GM10248 (cell line): Measurements from ENCODE around the gene RASSF5.

ENCODE experiments used
- CTCF ChIA-PET: fragments of 300-600 bp; sonication (Branson Sonifier 250); formaldehyde crosslinking; extraction: SDS; loops from one replicate; lab custom pipeline; 2021; ENCODE audit warnings: antibody characterized with exemption; lab: Yijun Ruan, JAX
- POLR2A ChIA-PET: fragments of 350-650 bp; sonication (Branson Sonifier 250); formaldehyde crosslinking; extraction: SDS; loops from one replicate; lab custom pipeline; 2020; ENCODE audit warnings: antibody characterized with exemption; lab: Yijun Ruan, JAX
- DNase-seq: peaks from one replicate; pipeline ENCODE4 v3.0.0; 2012; ENCODE audit errors: extremely low spot score
- CTCF ChIP-seq: IDR thresholded peaks from 2 replicates; pipeline ENCODE4 v1.5.1; 2012; ENCODE audit warnings: mild to moderate bottlenecking, low read depth; ENCODE audit errors: extremely low read depth, missing control alignments, control extremely low read depth

The RASSF5 gene

GRCh38 chr1:206547104-206547503, 39.8 kb downstream of the RASSF5 start:
- ChIA-PET CTCF (interaction anchor here (1.0 to 10.0 kb wide), 6 partner anchors 12 to 77 kb away, joined by 3 to 290 read pairs (median 41); partner anchors contain the start of gene IKBKE), POLR2A (no interaction called here)
- no peak for TF ChIP-seq CTCF
- DNase-seq = no peak

- CTCF ChIA-PET = interaction anchor here (0.8 to 21.1 kb wide), 10 partner anchors 8 to 71 kb away, joined by 3 to 290 read pairs (median 5); partner anchors contain the start of gene RASSF5
- POLR2A ChIA-PET = no interaction called here
- no peak for DNase-seq
- TF ChIP-seq CTCF = no peak
Observed at GRCh38 chr1:206550446-206550845, 43.1 kb downstream of the RASSF5 start.

- CTCF ChIA-PET = interaction anchor here (0.8 to 21.1 kb wide), 18 partner anchors 9 to 80 kb away, joined by 3 to 290 read pairs (median 4); partner anchors contain the start of genes EIF2D and RASSF5
- DNase-seq = no peak
- TF ChIP-seq CTCF = no peak
- POLR2A ChIA-PET = no interaction called here
Observed at GRCh38 chr1:206551296-206551985, 44.1 kb downstream of the RASSF5 start.

DNA sequence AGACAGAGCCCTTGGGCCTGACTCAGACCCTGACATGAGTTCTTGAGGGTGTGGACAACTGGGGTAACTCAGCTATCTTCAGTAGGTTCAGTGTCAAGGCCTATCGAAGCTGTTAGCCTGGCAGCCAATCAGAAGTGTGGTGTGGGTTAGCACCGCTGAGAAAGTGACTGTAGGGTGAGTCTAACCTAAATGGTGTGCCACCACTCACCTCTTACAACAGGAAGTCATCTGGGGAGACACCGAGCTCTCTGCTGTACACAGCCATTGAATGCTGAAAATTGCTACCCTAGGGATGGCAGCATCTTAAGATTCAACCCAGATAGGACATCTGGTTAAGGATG, 44.6 kb downstream of the RASSF5 start:
- no peak for DNase-seq
- POLR2A ChIA-PET = no interaction called here
- CTCF ChIA-PET = interaction anchor here (0.8 to 21.1 kb wide), 11 partner anchors 9 to 79 kb away, joined by 3 to 290 read pairs (median 4); partner anchors contain the start of gene EIF2D
- no peak for TF ChIP-seq CTCF

DNA sequence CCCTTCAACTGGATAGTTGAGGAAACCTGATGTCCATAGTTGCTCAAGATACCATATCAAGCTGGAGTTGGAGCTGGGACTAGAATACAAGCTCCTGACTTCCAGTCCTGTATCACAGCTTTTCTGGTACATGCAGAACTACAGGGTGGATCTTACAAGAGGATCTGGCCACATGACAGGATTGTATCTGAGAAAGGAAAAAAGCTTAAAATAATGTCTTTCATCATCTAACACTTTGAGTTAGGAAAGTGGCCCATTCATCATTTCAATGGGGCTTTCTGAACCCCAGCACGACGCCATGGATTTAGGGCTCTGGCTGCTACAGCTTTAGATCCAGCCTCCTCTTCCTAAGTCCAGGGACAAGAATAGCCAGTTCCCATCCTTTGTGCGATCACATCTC, 46.9 kb downstream of the RASSF5 start:
- CTCF ChIA-PET = interaction anchor here (0.7 to 21.1 kb wide), 13 partner anchors 9 to 381 kb away, joined by 3 to 290 read pairs (median 4); partner anchors contain the start of gene RASSF5
- no peak for TF ChIP-seq CTCF
- DNase-seq = no peak
- POLR2A ChIA-PET = no interaction called here

- ChIA-PET CTCF (interaction anchor here (0.9 to 21.1 kb wide), 25 partner anchors 8 to 381 kb away, joined by 3 to 290 read pairs (median 6); partner anchors contain the start of genes EIF2D, IKBKE and RASSF5), POLR2A (interaction anchor here (0.8 to 1.6 kb wide), 4 partner anchors 9 to 85 kb away, joined by 3 to 6 read pairs (median 6); partner anchors contain the start of genes IKBKE and RASSF5)
- no peak for TF ChIP-seq CTCF
- DNase-seq = no peak
Observed at GRCh38 chr1:206554701-206555472, 47.6 kb downstream of the RASSF5 start.
